NCI-H82 (cell line): ENCODE measurements around the gene MAPK10.

Experiments
- DNase-seq: peaks from one replicate; lab custom pipeline; 2025; lab: John Stamatoyannopoulos, UW

The MAPK10 gene

GRCh38 chr4:86359944-86360478, at the start of gene MAPK10:
Gene MAPK10, minus strand, starts transcription at chr4:86360053.
- peak; percentile 43 for DNase-seq

- peak; percentile 93 for DNase-seq
These were observed 43.7 kb upstream of the MAPK10 start for GRCh38 chr4:86403575-86403974.

- no peak for DNase-seq
These were observed 42.0 kb upstream of the MAPK10 start for GRCh38 chr4:86401826-86402225.

- DNase-seq, result no peak
These were observed 40.4 kb upstream of the MAPK10 start for GRCh38 chr4:86400216-86400615.

GRCh38 chr4:86398187-86398586, 38.3 kb upstream of the MAPK10 start:
- no peak for DNase-seq

GRCh38 chr4:86393749-86394148, 33.9 kb upstream of the MAPK10 start:
- DNase-seq, result no peak

- DNase-seq, result no peak
These were observed 29.8 kb upstream of the MAPK10 start for GRCh38 chr4:86389664-86390063.

- no peak for DNase-seq
These were observed 28.4 kb upstream of the MAPK10 start for GRCh38 chr4:86388252-86388651.

- DNase-seq, result no peak
These were observed 27.1 kb upstream of the MAPK10 start for GRCh38 chr4:86386817-86387415.

- no peak for DNase-seq
These were observed 26.3 kb upstream of the MAPK10 start for GRCh38 chr4:86386201-86386600.

GRCh38 chr4:86381431-86381830, 21.6 kb upstream of the MAPK10 start:
- DNase-seq, result no peak

GRCh38 chr4:86380181-86380724, 20.4 kb upstream of the MAPK10 start:
- no peak for DNase-seq

- DNase-seq, result peak; percentile 68
These were observed 17.0 kb upstream of the MAPK10 start for GRCh38 chr4:86376850-86377249.

- DNase-seq, result no peak
These were observed 8.6 kb upstream of the MAPK10 start for GRCh38 chr4:86368433-86368832.

- no peak for DNase-seq
These were observed 7.7 kb upstream of the MAPK10 start for GRCh38 chr4:86367577-86367976.

- DNase-seq, result no peak
These were observed 7.1 kb upstream of the MAPK10 start for GRCh38 chr4:86366920-86367319.

- no peak for DNase-seq
These were observed 2.7 kb upstream of the MAPK10 start for GRCh38 chr4:86362510-86362909.

- DNase-seq, result no peak
These were observed 1.6 kb downstream of the MAPK10 start for GRCh38 chr4:86358257-86358656.

GRCh38 chr4:86357608-86358007, 2.2 kb downstream of the MAPK10 start:
- DNase-seq, result no peak

GRCh38 chr4:86356425-86357210, 3.2 kb downstream of the MAPK10 start:
- DNase-seq, result no peak

- DNase-seq, result no peak
These were observed 5.5 kb downstream of the MAPK10 start for GRCh38 chr4:86354390-86354789.

- no peak for DNase-seq
These were observed 13.5 kb downstream of the MAPK10 start for GRCh38 chr4:86346320-86346719.

- DNase-seq, result no peak
These were observed 15.7 kb downstream of the MAPK10 start for GRCh38 chr4:86344127-86344526.
